ENCODE results near the gene RBMS1. TPM values are rescaled to one million over a fixed set of nuclear protein-coding genes. Genes with fewer than 3 reads are reported as not detected.

The RBMS1 gene
- polyA plus RNA-seq, 1 experiment = 107 TPM

DNA sequence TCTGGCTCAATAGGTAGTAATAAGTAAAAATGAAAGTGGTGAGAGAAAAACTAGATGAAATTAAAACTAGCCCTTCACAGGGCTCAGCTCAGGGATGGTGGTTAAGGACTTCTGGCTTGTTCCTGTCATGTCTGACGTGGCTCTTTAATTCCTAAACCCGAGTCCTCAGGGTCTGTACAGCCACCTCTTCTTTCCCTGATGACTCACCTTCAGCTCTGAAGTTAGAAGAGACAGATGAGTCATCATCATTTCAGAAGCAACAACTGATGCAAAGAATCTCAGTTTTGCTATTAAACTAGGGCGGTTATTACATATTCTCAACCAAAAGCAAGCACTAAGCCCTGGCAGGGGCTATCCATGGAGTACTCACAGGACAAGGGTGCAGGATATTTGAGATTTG lies 269.5 kb downstream of the RBMS1 start:
- Histone ChIP-seq H3K27me3 (ENCODE audit: control insufficient read depth, insufficient read depth, low read length) (no peaks in the 10 kb centered on the region), H3K9me3 (ENCODE audit: control insufficient read depth, insufficient read depth, low read length) (peaks cover 3% of the 10 kb centered on the region; the same call in 1 of the 2 replicates), H3K4me3 (ENCODE audit: low read depth, low read length) (peak overlapping the region; percentile 7; the same call in 1 of the 2 replicates), H3K27ac (ENCODE audit: low read depth, low read length) (peak overlapping the region; percentile 71)
- POLR2A ChIA-PET = no interaction called here
- peak; percentile 71 for DNase-seq (ENCODE audit: low read depth, low spot score)
- no peak for TF ChIP-seq CTCF (IDR thresholded peaks at IDR 0.05; ENCODE audit: low read depth, low read length)
- CTCF ChIA-PET = interaction anchor here (3.9 kb wide), 1 partner anchor 28 kb away, joined by 18 read pairs; no protein-coding TSS in a partner anchor

- H3K27me3 ChIP-seq (ENCODE audit: control insufficient read depth, insufficient read depth, low read length) = no peaks in the 10 kb centered on the region
- POLR2A ChIA-PET = no interaction called here
- no peak for DNase-seq (ENCODE audit: low read depth, low spot score)
- no peak overlapping the region for H3K4me3 ChIP-seq (ENCODE audit: low read depth, low read length)
- peak overlapping the region; percentile 71 for H3K27ac ChIP-seq (ENCODE audit: low read depth, low read length)
- TF ChIP-seq CTCF (IDR thresholded peaks at IDR 0.05; ENCODE audit: low read depth, low read length) = no peak
- CTCF ChIA-PET = interaction anchor here (1.2 to 3.9 kb wide), 2 partner anchors 13 to 29 kb away, joined by 3 to 18 read pairs; no protein-coding TSS in a partner anchor
- H3K9me3 ChIP-seq (ENCODE audit: control insufficient read depth, insufficient read depth, low read length) = peaks cover 3% of the 10 kb centered on the region; the same call in 1 of the 2 replicates
Observed at GRCh38 chr2:160223560-160223959, 270.0 kb downstream of the RBMS1 start.

- ChIA-PET POLR2A (no interaction called here), CTCF (interaction anchor here (1.2 kb wide), 1 partner anchor 13 kb away, joined by 3 read pairs; no protein-coding TSS in a partner anchor)
- H3K27ac ChIP-seq (ENCODE audit: low read depth, low read length) = no peak overlapping the region
Observed at GRCh38 chr2:160222546-160223283, 270.9 kb downstream of the RBMS1 start.

More at GRCh38 chr2:160222546-160223283, 270.9 kb downstream of the RBMS1 start:
- no peaks in the 10 kb centered on the region for H3K27me3 ChIP-seq (ENCODE audit: control insufficient read depth, insufficient read depth, low read length)
- H3K9me3 ChIP-seq (ENCODE audit: control insufficient read depth, insufficient read depth, low read length) = peaks cover 3% of the 10 kb centered on the region; the same call in 1 of the 2 replicates
- H3K4me3 ChIP-seq (ENCODE audit: low read depth, low read length) = no peak overlapping the region
- DNase-seq (ENCODE audit: low read depth, low spot score) = no peak
- TF ChIP-seq CTCF (IDR thresholded peaks at IDR 0.05; ENCODE audit: low read depth, low read length) = no peak
